ENCODE results near the gene TACC2. TPM values are rescaled to one million over a fixed set of nuclear protein-coding genes. Genes with fewer than 3 reads are reported as not detected.

TACC2 gene
- total and polyA plus RNA-seq, 2 donors (not counting 3 experiments of a cell fraction or from before 2014, with no cell fraction given), result 14.4 to 46.2 TPM

DNA sequence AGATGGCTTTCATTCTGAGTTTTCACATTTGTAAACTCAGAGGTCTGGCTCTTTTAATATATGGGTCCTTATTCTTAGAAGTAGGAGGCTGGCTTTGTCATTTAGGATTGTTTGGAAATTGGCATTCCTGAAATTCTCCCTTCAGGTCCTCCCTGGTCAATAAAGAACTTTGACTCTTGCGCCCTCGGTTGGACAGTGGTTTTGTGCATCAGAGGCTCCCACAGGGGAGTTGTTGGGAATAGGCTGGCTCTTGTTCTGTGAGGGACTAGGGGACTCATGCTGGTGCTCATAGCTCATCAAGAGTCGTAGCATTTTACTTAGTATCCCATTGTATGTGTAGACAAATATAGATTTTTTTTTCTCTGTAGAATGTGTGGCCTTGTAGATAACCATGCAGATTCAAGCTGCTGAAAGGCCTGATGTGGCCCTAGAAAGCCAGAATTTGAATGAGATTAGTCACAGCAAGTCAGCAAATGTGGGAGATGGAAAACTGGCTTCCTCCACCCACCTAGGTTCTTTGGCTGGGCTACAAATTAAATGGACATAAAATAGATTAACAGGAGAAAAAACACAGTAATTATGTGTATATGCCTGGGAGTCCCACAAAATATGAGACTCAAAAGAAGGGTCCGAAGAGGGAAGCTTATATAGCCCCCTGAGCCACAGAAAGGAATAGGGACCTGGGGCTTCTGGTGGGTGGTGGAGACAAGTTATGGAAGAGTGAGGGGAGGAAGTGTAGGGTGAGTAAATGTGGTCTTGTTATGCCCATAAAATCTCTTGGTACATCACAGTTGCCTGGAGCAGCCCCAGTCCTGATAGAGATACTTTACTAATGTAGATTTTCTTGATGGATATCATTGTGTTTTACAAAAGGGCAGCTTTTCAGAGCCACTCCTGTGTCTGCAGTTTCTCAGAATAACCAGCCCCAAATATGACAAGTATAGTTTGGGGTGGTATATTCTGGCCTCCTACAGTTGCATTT is 187.6 kb downstream of the TACC2 start:
- intact Hi-C loops (cut with micrococcal nuclease), result no loop called here
- no peak for FAIRE-seq
- BruUV-seq (replicated peaks), result no TSS peak

More for the DNA sequence above, 187.6 kb downstream of the TACC2 start:
- POLR2A ChIA-PET, result no interaction called here
- TF ChIP-seq, protein P1, sequence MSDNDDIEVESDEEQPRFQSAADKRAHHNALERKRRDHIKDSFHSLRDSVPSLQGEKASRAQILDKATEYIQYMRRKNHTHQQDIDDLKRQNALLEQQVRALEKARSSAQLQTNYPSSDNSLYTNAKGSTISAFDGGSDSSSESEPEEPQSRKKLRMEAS (IDR thresholded peaks at IDR 0.05; ENCODE audit: insufficient read depth, insufficient read length), result no peak
- TF ChIP-seq JUN (IDR thresholded peaks at IDR 0.05; ENCODE audit: borderline replicate concordance, insufficient read depth, insufficient read length, low read depth) (no peak), POLR2A (IDR thresholded peaks at IDR 0.05; ENCODE audit: low read depth, low read length) (no peak), MYC (IDR thresholded peaks at IDR 0.05; ENCODE audit: low read depth, low read length) (no peak), EZH2 (IDR thresholded peaks at IDR 0.05; ENCODE audit: borderline replicate concordance, low read depth, low read length, severe bottlenecking) (no peak), FOS (IDR thresholded peaks at IDR 0.05; ENCODE audit: borderline replicate concordance, insufficient read depth, low read length) (no peak), GATA2 (IDR thresholded peaks at IDR 0.05; ENCODE audit: insufficient read depth, insufficient read length, low read depth, low read length) (no peak), POLR2AphosphoS5 (IDR thresholded peaks at IDR 0.05; ENCODE audit: insufficient read depth, low read depth, low read length) (no peak)
- TF ChIP-seq, protein P2, sequence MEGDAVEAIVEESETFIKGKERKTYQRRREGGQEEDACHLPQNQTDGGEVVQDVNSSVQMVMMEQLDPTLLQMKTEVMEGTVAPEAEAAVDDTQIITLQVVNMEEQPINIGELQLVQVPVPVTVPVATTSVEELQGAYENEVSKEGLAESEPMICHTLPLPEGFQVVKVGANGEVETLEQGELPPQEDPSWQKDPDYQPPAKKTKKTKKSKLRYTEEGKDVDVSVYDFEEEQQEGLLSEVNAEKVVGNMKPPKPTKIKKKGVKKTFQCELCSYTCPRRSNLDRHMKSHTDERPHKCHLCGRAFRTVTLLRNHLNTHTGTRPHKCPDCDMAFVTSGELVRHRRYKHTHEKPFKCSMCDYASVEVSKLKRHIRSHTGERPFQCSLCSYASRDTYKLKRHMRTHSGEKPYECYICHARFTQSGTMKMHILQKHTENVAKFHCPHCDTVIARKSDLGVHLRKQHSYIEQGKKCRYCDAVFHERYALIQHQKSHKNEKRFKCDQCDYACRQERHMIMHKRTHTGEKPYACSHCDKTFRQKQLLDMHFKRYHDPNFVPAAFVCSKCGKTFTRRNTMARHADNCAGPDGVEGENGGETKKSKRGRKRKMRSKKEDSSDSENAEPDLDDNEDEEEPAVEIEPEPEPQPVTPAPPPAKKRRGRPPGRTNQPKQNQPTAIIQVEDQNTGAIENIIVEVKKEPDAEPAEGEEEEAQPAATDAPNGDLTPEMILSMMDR (IDR thresholded peaks at IDR 0.05; ENCODE audit: extremely low read depth in 1 of 2, insufficient read depth in 1 of 2, low read depth in 1 of 2, low read length in 2 of 2), result no peak
- Histone ChIP-seq H3K9me1 (replicated peaks; ENCODE audit: control insufficient read depth, extremely low read depth, insufficient read depth, low read length) (no peaks in the 10 kb centered on the region), H3K27me3 (ENCODE audit: control insufficient read depth in 2 of 2, insufficient read depth in 2 of 2, low read length in 2 of 2) (no peaks in the 10 kb centered on the region), H3K4me3 (replicated peaks in 1 of 3; ENCODE audit: insufficient read depth in 1 of 3, low read depth in 1 of 3, low read length in 3 of 3) (no peak overlapping the region), H3K79me2 (ENCODE audit: control insufficient read depth, insufficient read depth, low read length) (no peaks in the 10 kb centered on the region), H2AFZ (ENCODE audit: low read depth, low read length) (no peak overlapping the region), H3K36me3 (ENCODE audit: control insufficient read depth in 2 of 2, extremely low read depth in 1 of 2, insufficient read depth in 2 of 2, low read length in 2 of 2) (no peaks in the 10 kb centered on the region), H3K9me3 (replicated peaks; ENCODE audit: control insufficient read depth, insufficient read depth, low read length) (no peaks in the 10 kb centered on the region), H4K20me1 (replicated peaks; ENCODE audit: control insufficient read depth, extremely low read depth, insufficient read depth, low read length) (no peaks in the 10 kb centered on the region), H3K4me1 (ENCODE audit: control insufficient read depth, extremely low read depth, insufficient read depth, low read length) (peaks cover 8% of the 10 kb centered on the region), H3K9ac (replicated peaks; ENCODE audit: extremely low read depth, insufficient read depth, low read length) (no peak overlapping the region), H3K27ac (ENCODE audit: insufficient read depth, low read depth, low read length) (no peak overlapping the region), H3K4me2 (ENCODE audit: insufficient read depth, low read length) (no peak overlapping the region)
- dilution Hi-C loops (cut with MboI; ENCODE audit: extremely low pct_ligation_motif_present, low sequenced_read_pairs), result no loop called here
- no peak for DNase-seq (ENCODE audit: low read depth, low spot score)
- CTCF ChIA-PET, result no interaction called here
